NCI-H446 treated with DMSO at 0.1 percent for 48 hours (cell line): ENCODE results near the gene GALNT8.

Source experiments
- DNase-seq: peaks from one replicate; lab custom pipeline; 2025; lab: John Stamatoyannopoulos, UW

The GALNT8 gene

GRCh38 chr12:4796694-4797482 lies 76.7 kb downstream of the GALNT8 start:
- DNase-seq: no peak

- DNase-seq: no peak
Measured at GRCh38 chr12:4800555-4800954, 80.4 kb downstream of the GALNT8 start.

- DNase-seq: no peak
Measured at GRCh38 chr12:4802841-4803240, 82.6 kb downstream of the GALNT8 start.

GRCh38 chr12:4806439-4807115 lies 86.4 kb downstream of the GALNT8 start:
- no peak for DNase-seq

- DNase-seq: no peak
Measured at GRCh38 chr12:4807116-4807783, 87.0 kb downstream of the GALNT8 start.

- no peak for DNase-seq
Measured at GRCh38 chr12:4807813-4808212, 87.6 kb downstream of the GALNT8 start.

GRCh38 chr12:4809013-4809448 lies 88.8 kb downstream of the GALNT8 start:
- DNase-seq: no peak

GRCh38 chr12:4809449-4810218 lies 89.4 kb downstream of the GALNT8 start:
- no peak for DNase-seq

- DNase-seq: no peak
Measured at GRCh38 chr12:4810219-4810671, 90.0 kb downstream of the GALNT8 start.

- no peak for DNase-seq
Measured at GRCh38 chr12:4812624-4813327, 92.6 kb downstream of the GALNT8 start.

GRCh38 chr12:4813741-4814140 lies 93.5 kb downstream of the GALNT8 start:
- DNase-seq: no peak

- DNase-seq: no peak
Measured at GRCh38 chr12:4814485-4814884, 94.3 kb downstream of the GALNT8 start.

- DNase-seq: no peak
Measured at GRCh38 chr12:4816744-4817525, 96.7 kb downstream of the GALNT8 start.

- DNase-seq: no peak
Measured at GRCh38 chr12:4817880-4818279, 97.7 kb downstream of the GALNT8 start.

GRCh38 chr12:4819654-4820053 lies 99.5 kb downstream of the GALNT8 start:
- DNase-seq: no peak

- DNase-seq: no peak
Measured at GRCh38 chr12:4820971-4821370, 100.8 kb downstream of the GALNT8 start.
